Activated effector memory CD4-positive, alpha-beta T cell treated with Interleukin-2 at 50 U/mL for 16 hours (primary cell): ENCODE measurements around the gene POLE4.

ENCODE experiments used
- DNase-seq: peaks from one replicate; pipeline ENCODE4 v3.0.0-alpha.2; 2020

POLE4 gene

DNA sequence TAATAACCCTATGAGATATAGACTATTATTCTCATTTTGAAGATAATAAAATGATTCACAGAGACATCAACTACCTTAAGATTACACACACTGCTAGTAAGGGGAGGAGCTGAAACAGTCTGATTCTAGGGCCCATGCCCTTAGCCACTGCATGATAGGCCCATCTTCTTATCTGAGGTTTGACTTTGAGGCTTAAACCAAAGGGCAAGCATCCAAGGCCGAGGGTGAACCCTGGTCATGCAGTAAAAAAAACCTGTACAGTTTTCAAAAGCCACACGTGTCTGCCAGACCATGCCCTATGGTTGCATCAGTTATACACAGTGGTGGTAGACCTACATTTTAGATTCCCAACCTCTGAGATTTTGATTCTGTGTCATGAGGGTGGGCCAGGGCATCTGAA, 44.8 kb downstream of the POLE4 start:
- no peak for DNase-seq

DNA sequence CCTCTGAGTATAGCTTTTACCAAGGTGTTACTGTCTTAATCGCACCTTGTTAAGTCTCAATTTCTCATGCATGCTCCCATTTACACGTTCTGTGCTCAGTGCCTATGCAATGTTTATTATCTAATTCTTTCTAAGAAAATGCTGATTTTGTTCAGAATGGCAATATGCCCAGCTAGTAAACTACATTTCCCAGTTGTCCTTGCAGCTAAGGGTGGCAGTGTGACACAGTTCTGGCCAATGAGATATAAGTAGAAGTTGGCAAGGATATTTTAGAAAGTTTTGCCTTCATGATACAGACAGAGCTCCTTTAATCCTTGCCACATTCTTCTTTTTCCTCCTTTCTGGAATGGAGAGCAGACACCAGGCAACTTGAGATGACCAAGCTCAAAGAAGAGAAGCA, 45.3 kb downstream of the POLE4 start:
- DNase-seq = no peak

GRCh38 chr2:75006041-75006440, 47.6 kb downstream of the POLE4 start:
- DNase-seq = no peak

DNA sequence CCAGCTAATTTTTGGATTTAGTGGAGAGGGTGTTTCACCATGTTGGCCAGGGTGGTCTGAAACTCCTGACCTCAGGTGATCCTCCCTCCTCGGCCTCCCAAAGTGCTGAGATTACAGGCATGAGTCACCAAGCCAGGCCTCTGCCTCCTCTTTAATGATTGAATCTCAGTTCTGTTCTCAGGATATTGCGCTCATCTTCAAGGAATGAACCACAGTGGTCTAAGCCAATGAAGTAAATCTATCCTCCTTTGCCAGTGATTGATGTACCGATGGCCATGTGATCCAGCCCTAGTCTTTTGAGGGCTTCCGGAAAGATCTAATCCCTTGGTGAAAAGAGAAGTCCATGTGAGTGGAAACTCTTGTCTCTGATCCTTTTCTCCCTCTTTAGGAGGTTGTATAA, 48.6 kb downstream of the POLE4 start:
- no peak for DNase-seq

- no peak for DNase-seq
Measured at GRCh38 chr2:75007819-75008218, 49.4 kb downstream of the POLE4 start.

- DNase-seq = no peak
Measured at GRCh38 chr2:75010571-75010970, 52.1 kb downstream of the POLE4 start.

DNA sequence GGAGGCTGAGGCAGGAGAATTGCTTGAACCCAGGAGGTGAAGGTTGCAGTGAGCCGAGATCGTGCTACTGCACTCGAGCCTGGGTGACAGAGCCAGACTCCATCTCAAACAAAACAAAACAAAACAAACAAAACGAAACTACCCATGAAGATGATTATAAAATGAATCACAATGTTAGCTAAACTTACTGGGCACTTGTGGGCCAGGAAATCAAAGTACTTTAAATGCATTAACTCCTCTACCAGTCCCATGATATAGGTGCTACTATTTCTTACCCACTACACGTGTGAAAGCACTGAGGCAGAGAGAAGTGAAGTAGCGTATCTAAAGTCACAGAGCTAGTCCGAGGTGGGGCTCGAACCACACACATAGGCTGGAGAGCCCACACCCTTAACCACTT, 53.6 kb downstream of the POLE4 start:
- DNase-seq = no peak

- DNase-seq = no peak
Measured at GRCh38 chr2:75018162-75018561, 59.7 kb downstream of the POLE4 start.
